Activated T-cell treated with anti-CD3 and anti-CD28 coated beads, Interleukin-2, amount 50 U/mL, for 72 hours (primary cell): Measurements from ENCODE around the gene PTCD3. TPM values are rescaled to one million over a fixed set of nuclear protein-coding genes. Genes with fewer than 3 reads are reported as not detected.

ENCODE experiments used
- ATAC-seq, 2 donors: fragments of 150-1000 bp; cut with Tn5 transposase; replicated peaks in 1 of 2; 2 replicates each; pipeline ENCODE4 v1.10.0; 2021; ENCODE audit warnings: moderate library complexity in 2 of 2, mild to moderate bottlenecking in 1 of 2
- DNase-seq, 2 donors: peaks; one replicate each; pipeline ENCODE4 v3.0.0; 2021 to 2022; ENCODE audit warnings: mixed read lengths in 1 of 2
- H3K27ac Mint-ChIP-seq: one replicate; pipeline ENCODE4 v1.8.0; 2022; ENCODE audit warnings: mild to moderate bottlenecking, moderate library complexity, mixed read lengths
- H3K27me3 Mint-ChIP-seq: one replicate; pipeline ENCODE4 v1.8.0; 2022; ENCODE audit warnings: low read depth, mixed read lengths
- H3K36me3 Mint-ChIP-seq, 2 donors: one replicate each; pipeline ENCODE4 v1.8.0; 2022; ENCODE audit warnings: mixed read lengths in 2 of 2, mild to moderate bottlenecking in 1 of 2; ENCODE audit not compliant: insufficient read depth in 2 of 2
- H3K4me1 Mint-ChIP-seq: one replicate; pipeline ENCODE4 v1.8.0; 2022; ENCODE audit warnings: low read depth, mixed read lengths
- H3K4me3 Mint-ChIP-seq, 2 donors: one replicate each; pipeline ENCODE4 v1.8.0; 2022; ENCODE audit warnings: mild to moderate bottlenecking in 2 of 2, mixed read lengths in 2 of 2, moderate library complexity in 2 of 2
- H3K9me3 Mint-ChIP-seq, 2 donors: one replicate each; pipeline ENCODE4 v1.8.0; 2022; ENCODE audit warnings: mixed read lengths in 2 of 2
- total RNA-seq, 2 donors: library from RNA; stranded (reverse); gene quantifications; one replicate each; pipeline ENCODE4 v1.2.3, GENCODE V29; 2022

The PTCD3 gene
- total RNA-seq, 2 donors from 2014 or later, result 155 to 181 TPM

DNA sequence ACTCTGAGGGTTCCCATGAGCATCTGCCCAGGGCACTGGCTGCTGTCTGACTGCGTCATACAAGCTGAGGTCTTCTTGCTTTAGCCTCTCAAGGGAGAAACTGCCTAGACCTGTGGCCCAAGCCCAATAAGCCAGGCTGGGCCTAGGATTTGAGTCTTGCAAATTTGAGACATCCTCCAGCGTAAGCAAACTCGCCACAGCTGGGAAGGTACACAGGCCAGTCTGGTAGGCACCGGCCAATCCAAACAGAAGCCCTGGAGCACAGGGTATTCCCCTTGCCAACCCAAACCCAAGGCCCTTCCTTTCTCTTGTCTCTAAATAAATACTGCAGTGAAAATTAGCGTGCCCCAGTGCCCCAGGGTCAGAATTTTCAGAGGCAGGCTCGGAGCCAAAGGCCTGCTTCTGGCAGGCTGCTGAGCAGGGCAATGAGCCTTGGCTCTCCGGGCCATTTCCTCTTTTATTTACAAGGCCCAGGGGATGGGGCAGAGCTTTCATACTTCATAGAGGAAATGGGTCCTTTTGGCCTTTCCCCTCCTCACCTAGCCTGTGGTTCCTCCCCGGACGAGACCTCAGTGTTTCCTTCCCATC lies 33.7 kb upstream of the PTCD3 start:
- H3K27ac Mint-ChIP-seq, result no peak overlapping the region
- H3K4me1 Mint-ChIP-seq, result peaks cover 15% of the 10 kb centered on the region
- ATAC-seq, result no peak

DNA sequence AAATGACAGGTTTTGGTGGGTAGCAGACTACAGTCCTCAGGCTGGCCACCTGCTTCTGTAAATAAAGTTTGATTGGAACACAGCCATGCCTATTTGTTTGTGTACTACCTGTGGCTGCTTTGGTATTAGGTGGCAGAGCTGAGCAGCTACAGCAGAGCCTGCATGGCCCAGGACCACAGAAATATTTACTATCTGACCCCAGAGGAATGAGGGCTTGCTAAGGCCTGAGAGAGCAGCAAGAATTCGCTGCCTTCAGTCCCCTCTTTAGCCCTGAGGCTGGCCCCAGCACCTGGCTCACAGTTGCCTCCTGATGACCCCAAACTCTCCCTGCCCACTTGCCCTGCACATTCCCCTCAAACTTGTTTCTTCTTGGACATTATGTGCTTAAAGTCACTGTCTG lies 32.8 kb upstream of the PTCD3 start:
- peaks cover 10 to 21% of the 10 kb centered on the region in 2 donors for H3K36me3 Mint-ChIP-seq

More for the DNA sequence above, 33.7 kb upstream of the PTCD3 start:
- DNase-seq, result no peak
- H3K27me3 Mint-ChIP-seq, result no peaks in the 10 kb centered on the region
- H3K4me3 Mint-ChIP-seq, result no peak overlapping the region
- peaks cover 0 to 4% of the 10 kb centered on the region in 2 donors for H3K9me3 Mint-ChIP-seq
- H3K36me3 Mint-ChIP-seq, result peaks cover 10 to 22% of the 10 kb centered on the region in 2 donors

DNA sequence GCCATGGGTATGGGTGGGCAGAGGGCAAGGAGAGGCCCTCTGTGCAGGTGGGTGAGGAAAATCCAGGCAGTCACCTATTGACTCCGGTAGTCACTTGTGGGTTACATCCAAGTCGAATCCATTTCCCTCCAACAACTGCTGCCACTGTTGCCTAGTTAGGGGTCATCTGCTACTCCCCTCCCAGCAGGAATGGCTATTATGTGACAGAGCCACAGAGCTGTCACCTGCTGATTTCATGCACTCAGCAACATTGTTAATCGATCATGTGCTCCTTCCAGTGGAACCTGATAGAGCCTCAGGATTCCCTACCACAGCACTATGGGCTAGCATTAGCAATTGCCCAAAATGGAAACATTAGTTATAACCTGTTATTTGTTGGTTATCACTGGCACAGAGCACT lies 31.8 kb upstream of the PTCD3 start:
- Mint-ChIP-seq H3K9me3 (peaks cover 0 to 4% of the 10 kb centered on the region in 2 donors), H3K4me1 (peaks cover 6% of the 10 kb centered on the region), H3K36me3 (peaks cover 9 to 18% of the 10 kb centered on the region in 2 donors), H3K4me3 (no peak overlapping the region), H3K27me3 (no peaks in the 10 kb centered on the region), H3K27ac (no peak overlapping the region)
- DNase-seq, result no peak
- no peak for ATAC-seq

More for the DNA sequence above, 32.8 kb upstream of the PTCD3 start:
- no peak overlapping the region for H3K4me3 Mint-ChIP-seq
- peaks cover 0 to 4% of the 10 kb centered on the region in 2 donors for H3K9me3 Mint-ChIP-seq
- H3K27me3 Mint-ChIP-seq, result no peaks in the 10 kb centered on the region
- DNase-seq (no peak), ATAC-seq (no peak)
- no peak overlapping the region for H3K27ac Mint-ChIP-seq
- peaks cover 10% of the 10 kb centered on the region for H3K4me1 Mint-ChIP-seq

DNA sequence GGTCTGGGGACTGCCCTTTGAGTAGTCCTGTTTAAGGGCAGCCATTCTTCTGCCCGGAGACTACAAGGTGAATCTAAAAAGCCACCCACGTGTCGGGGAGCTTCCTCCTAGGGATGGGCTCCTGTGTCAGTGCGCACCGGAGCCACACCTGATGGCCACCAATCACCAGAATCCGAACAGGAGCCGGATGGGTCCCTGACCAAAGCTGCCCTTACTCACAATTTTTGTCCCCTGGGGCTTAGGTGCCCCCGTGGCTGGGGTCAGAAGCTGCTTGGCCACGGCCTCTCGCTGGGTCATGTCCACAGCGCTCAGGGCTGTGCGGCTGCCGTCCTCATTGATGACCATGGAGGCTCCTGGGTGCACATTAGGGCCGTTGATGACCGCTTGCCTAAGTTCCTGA lies 31.2 kb upstream of the PTCD3 start:
- Mint-ChIP-seq H3K36me3 (peaks cover 8 to 16% of the 10 kb centered on the region in 2 donors), H3K27ac (no peak overlapping the region), H3K9me3 (peaks cover 0 to 4% of the 10 kb centered on the region in 2 donors), H3K4me1 (peaks cover 8% of the 10 kb centered on the region), H3K4me3 (no peak overlapping the region), H3K27me3 (no peaks in the 10 kb centered on the region)
- ATAC-seq (no peak), DNase-seq (no peak)

DNA sequence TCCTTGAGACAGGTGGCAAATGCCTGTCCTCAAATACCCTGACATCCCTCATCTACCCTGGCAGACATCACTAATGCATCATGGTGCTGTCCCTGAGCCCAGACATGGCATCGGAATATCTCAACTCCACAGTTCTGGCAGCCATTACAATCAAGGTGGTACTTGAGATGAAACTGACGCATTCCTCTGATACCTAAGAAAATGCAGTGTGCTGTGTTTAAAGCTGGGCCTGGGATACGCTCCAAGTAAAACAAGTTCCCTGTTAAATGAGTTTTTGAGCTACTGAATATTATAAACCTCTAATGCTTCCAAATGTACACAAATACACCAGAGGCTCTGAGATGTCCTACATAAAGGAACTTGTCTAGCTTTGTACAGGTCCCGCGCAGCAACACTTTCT lies 30.1 kb upstream of the PTCD3 start:
- Mint-ChIP-seq H3K9me3 (peaks cover 0 to 3% of the 10 kb centered on the region in 2 donors), H3K36me3 (peaks cover 4 to 7% of the 10 kb centered on the region in 2 donors), H3K4me1 (peaks cover 19% of the 10 kb centered on the region), H3K4me3 (no peak overlapping the region), H3K27me3 (no peaks in the 10 kb centered on the region), H3K27ac (no peak overlapping the region)
- DNase-seq (no peak), ATAC-seq (no peak)

DNA sequence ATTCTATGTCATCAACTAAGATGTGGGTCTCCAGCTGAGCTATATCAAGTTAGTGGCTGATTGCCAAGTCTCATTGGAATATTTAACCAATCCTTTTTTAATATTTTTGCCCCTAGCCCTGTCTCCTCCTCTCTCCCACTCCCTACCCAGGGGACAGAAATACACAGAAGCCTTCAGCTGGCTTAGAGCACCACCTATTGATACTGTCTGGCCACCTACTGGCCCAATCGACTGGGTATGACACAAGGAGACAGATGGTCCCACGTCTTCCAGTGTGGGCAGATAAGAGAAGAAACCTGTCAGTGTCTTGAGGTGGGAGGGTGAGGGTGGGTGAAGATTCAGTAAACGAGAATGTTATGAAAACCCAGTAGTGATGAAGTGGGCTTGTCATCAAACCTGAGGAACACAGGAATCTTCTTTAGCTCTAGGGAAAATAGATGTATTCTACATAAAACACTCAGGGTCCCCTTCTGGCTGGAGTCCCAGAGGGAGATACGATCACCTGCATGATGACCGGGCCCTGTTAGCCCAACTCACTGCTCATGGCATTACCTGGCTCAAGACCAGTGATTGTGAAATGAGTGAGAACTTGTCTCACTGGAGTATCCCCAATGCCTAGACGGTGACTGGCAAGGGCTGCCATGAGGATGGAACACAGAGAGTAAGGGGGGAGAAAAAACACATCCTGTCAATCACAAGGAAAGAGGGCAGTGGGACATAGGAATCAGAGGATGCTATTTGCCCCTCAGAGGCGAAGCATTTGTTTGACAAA lies 27.1 kb upstream of the PTCD3 start:
- Mint-ChIP-seq H3K27ac (no peak overlapping the region), H3K9me3 (no peaks in the 10 kb centered on the region), H3K4me3 (no peak overlapping the region), H3K27me3 (no peaks in the 10 kb centered on the region), H3K4me1 (peaks cover 19% of the 10 kb centered on the region), H3K36me3 (peaks cover 1 to 2% of the 10 kb centered on the region in 2 donors)
- DNase-seq (peak; percentile 13 to 19), ATAC-seq (peak; percentile 53 to 63)

DNA sequence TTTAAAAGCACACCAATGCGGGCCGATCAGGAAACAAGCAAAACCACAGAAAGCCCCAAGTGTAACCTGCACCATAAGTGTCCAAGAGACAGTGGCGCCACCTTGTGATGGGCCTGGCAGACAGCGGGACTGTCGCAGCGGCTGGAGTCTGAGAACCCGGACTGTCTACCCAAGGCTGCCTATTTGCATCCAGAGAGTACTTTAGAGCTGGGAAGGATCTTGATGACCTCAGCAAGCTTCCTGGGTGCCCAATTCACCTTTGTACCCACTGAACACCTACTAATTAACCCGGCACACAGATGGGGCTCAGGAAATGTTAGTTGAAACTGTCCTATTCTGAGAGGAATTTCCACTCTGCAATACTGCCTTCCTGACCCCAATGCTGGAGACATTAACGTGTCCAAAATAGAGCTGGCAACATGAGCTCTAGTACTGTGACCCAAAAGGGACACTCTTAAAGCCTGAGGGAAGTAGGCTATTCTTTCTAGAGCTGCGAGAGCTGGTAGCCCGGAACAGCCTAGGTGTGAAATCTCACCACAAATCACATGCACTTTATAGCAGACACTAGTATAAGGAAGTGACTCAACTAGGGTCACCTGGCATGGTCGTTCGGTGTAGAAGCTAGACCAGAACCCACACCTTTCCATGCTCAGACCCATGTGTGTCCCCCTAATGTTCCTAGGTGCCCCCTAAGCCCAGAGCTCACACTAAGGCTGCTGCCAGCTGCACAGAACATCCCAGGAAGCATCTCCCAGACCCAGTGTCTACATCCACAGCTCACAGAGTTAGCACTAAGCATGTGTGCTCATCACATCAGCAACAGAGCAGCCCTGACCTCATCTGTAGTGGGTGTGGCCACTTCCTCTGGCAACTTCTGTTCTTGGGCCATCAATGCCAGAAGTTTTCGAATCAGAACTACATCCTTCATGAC lies 25.8 kb upstream of the PTCD3 start:
- peaks cover 19% of the 10 kb centered on the region for H3K4me1 Mint-ChIP-seq
- peak overlapping the region; percentile 16 for H3K27ac Mint-ChIP-seq
- H3K9me3 Mint-ChIP-seq, result no peaks in the 10 kb centered on the region

DNA sequence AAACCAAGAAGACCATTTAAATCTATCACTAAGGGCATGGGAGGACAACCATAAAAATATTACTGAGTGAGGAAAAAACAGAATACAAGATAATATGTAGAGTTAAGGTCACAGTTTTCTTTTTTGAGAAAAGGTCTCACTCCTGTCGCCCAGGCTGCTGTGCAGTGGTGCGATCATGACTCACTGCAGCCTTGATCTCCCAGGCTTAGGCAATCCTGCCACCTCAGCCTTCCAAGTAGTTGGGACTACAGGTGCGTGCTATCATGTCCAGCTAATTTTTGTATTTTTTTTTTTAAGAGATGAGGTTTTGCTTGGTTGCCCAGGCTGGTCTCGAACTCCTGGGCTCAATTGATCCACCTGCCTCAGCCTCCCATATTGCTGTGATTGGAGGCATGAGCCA lies 24.3 kb upstream of the PTCD3 start:
- Mint-ChIP-seq H3K27me3 (no peaks in the 10 kb centered on the region), H3K36me3 (peaks cover 1 to 4% of the 10 kb centered on the region in 2 donors), H3K4me1 (peaks cover 19% of the 10 kb centered on the region), H3K27ac (no peak overlapping the region), H3K4me3 (no peak overlapping the region), H3K9me3 (no peaks in the 10 kb centered on the region)
- DNase-seq (no peak), ATAC-seq (no peak)

More for the DNA sequence above, 25.8 kb upstream of the PTCD3 start:
- ATAC-seq (peak; percentile 86 to 88), DNase-seq (peak; percentile 83 to 84)
- Mint-ChIP-seq H3K4me3 (no peak overlapping the region), H3K27me3 (no peaks in the 10 kb centered on the region), H3K36me3 (peaks cover 1 to 4% of the 10 kb centered on the region in 2 donors)

DNA sequence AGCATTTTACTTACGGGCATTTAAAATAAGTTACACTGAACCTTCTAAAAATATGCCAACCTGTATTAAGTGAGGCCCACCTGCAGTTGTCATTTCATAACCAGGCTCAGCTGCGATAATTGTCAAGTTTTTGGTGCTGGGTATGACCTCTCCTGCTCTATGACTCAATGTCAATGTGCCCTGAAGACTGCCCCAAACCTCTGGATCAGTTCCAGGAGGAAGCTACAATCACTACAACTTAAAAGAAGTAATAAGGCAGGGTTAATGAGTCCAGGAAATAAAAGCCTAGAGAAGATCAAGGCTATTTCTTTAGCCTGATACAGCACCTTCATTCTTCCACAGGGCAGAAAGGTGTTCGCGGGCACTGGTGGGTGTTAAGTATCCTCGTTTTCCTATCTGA lies 23.3 kb upstream of the PTCD3 start:
- no peak for ATAC-seq
- no peak overlapping the region for H3K4me3 Mint-ChIP-seq
- H3K27ac Mint-ChIP-seq, result no peak overlapping the region
- H3K36me3 Mint-ChIP-seq, result peaks cover 1 to 8% of the 10 kb centered on the region in 2 donors
- DNase-seq, result no peak
- H3K27me3 Mint-ChIP-seq, result no peaks in the 10 kb centered on the region
- H3K9me3 Mint-ChIP-seq, result no peaks in the 10 kb centered on the region
- peaks cover 19% of the 10 kb centered on the region for H3K4me1 Mint-ChIP-seq

DNA sequence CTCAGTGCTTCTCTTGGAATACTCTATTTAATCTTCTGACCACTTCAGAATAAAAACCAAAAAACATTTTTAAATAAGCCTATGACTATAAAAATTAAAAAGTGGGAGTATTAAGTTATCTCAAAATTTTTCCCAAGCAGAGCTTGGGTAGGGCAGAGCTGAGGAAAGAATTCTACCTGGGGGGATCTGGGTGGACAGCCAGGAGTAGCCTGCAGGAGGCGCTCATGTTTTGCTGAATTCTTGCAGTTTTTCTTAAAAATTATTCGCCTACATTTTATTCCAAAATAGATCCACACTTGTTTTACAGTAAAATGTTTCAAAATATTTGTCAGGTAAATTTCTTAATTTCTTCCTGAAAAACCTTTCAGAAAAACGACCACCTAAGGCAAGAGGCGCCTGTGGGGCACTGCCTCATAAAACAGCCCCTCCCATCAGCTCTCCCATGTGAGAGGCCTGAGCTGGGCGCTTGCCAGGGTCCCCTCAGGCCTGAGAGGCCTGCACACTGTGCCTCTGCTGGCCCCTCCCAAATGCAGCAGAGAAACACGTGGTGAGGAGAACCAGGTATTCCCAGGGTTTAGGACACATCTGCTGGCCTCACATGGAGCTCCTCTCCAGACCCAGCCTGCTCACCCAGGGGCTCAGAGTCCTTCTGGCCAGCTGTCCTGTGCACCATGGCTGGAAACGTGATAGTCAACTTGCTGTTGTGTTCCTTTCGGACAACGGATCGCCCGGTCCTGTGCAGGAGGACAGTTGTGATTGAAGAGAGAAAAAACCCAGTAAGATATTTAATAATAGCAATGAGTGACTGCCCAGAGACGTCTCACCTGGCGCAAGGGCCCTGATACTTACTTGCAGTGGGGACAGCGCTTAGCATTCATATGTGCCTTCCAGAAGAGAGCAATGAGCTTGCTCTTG lies 17.8 kb upstream of the PTCD3 start:
- Mint-ChIP-seq H3K4me1 (no peaks in the 10 kb centered on the region), H3K36me3 (peaks cover 1 to 19% of the 10 kb centered on the region in 2 donors), H3K27me3 (no peaks in the 10 kb centered on the region), H3K4me3 (no peak overlapping the region), H3K9me3 (no peaks in the 10 kb centered on the region), H3K27ac (no peak overlapping the region)
- DNase-seq, result peak in 1 of 2 donors; percentile 25
- ATAC-seq, result no peak

DNA sequence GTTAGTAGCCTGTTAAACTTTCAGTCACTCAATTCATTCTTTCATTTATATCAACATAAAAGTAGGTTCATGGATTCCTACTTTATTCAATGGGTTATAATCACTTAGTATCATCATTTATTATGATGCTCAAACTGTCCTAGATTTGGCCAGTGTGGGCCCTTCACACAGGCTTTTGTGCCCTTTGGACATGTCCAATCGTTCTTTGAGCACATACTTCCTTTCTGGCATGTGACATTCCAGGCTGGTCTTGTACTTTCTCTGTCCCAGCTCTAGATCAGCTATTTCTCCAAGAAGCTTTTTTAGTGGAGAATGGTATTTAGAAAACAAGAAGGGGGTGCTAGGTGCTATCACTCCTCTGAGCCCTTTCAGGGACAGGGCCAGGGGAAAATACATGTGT lies 11.8 kb upstream of the PTCD3 start:
- Mint-ChIP-seq H3K4me3 (no peak overlapping the region), H3K36me3 (peaks cover 9 to 33% of the 10 kb centered on the region in 2 donors), H3K4me1 (peaks cover 19% of the 10 kb centered on the region), H3K9me3 (no peaks in the 10 kb centered on the region), H3K27ac (peak overlapping the region; percentile 78), H3K27me3 (no peaks in the 10 kb centered on the region)
- ATAC-seq (no peak), DNase-seq (no peak)
